PC-3 (cell line): ENCODE data around the gene SCRT2. TPM values are rescaled to one million over a fixed set of nuclear protein-coding genes. Genes with fewer than 3 reads are reported as not detected.

ENCODE experiments used
- ATAC-seq: fragments of 200-7000 bp; cut with Tn5 transposase; 2 replicates; pipeline ENCODE4 v1.9.1; 2020; ENCODE audit warnings: mild to moderate bottlenecking, moderate library complexity
- BruUV-seq: library from RNA; stranded (reverse); fragments of 400-500 nt; replicated peaks from 2 replicates; lab custom pipeline; 2021; lab: Mats Ljungman, UMichigan
- CTCF ChIA-PET: fragments of 300-600 bp; sonication (Branson Sonifier 250); formaldehyde crosslinking; loops from one replicate; lab custom pipeline; 2022; ENCODE audit warnings: antibody characterized with exemption; lab: Charles Lee
- POLR2A ChIA-PET: fragments of 300-600 bp; sonication (Branson Sonifier 250); formaldehyde crosslinking; loops from one replicate; lab custom pipeline; 2022; ENCODE audit warnings: antibody characterized with exemption; ENCODE audit not compliant: unreplicated experiment; lab: Charles Lee
- DNase-seq: peaks from one replicate; pipeline ENCODE4 v3.0.0-alpha.2; 2015
- H2AFZ ChIP-seq: fragments of 300-600 bp; sonication (generic); 2 replicates; pipeline ENCODE4 v1.6.0; 2016; ENCODE audit warnings: antibody characterized with exemption, low read length
- H3F3A ChIP-seq: fragments of 300-600 bp; sonication (generic); one replicate; pipeline ENCODE4 v1.6.0; 2017; ENCODE audit warnings: antibody characterized with exemption, low read length, control low read depth, mild to moderate bottlenecking; ENCODE audit not compliant: unreplicated experiment
- H3K27ac ChIP-seq: fragments of 300-600 bp; sonication (generic); 2 replicates; pipeline ENCODE4 v1.5.1; 2016; ENCODE audit warnings: mild to moderate bottlenecking, low read length
- H3K27me3 ChIP-seq: fragments of 300-600 bp; sonication (generic); 2 replicates; pipeline ENCODE4 v1.6.1; 2016; ENCODE audit warnings: low read length, mixed read lengths
- H3K36me3 ChIP-seq: fragments of 300-600 bp; sonication (generic); 2 replicates; pipeline ENCODE4 v1.6.1; 2016; ENCODE audit warnings: low read depth, mixed run types, low read length, mixed read lengths
- H3K4me1 ChIP-seq: fragments of 300-600 bp; sonication (generic); 2 replicates; pipeline ENCODE4 v1.5.1; 2016; ENCODE audit warnings: low read length; ENCODE audit not compliant: insufficient read depth
- H3K4me2 ChIP-seq: fragments of 300-600 bp; sonication (generic); 2 replicates; pipeline ENCODE4 v1.6.0; 2016; ENCODE audit warnings: low read length
- H3K4me3 ChIP-seq: fragments of 300-600 bp; sonication (generic); 2 replicates; pipeline ENCODE4 v1.5.1; 2016; ENCODE audit warnings: mild to moderate bottlenecking, low read length, mixed read lengths
- H3K79me2 ChIP-seq: fragments of 300-600 bp; sonication (generic); 2 replicates; pipeline ENCODE4 v1.6.1; 2017; ENCODE audit warnings: low read length, mixed read lengths
- H3K9ac ChIP-seq: fragments of 300-600 bp; sonication (generic); 2 replicates; pipeline ENCODE4 v1.6.0; 2016; ENCODE audit warnings: mild to moderate bottlenecking, low read length
- H3K9me2 ChIP-seq: fragments of 300-600 bp; sonication (generic); replicated peaks from 2 replicates; pipeline ENCODE4 v1.6.1; 2016; ENCODE audit warnings: mixed run types, low read length, mixed read lengths
- H3K9me3 ChIP-seq: fragments of 300-600 bp; sonication (generic); 2 replicates; pipeline ENCODE4 v1.6.1; 2016; ENCODE audit warnings: low read length, mixed read lengths
- H4K20me1 ChIP-seq: fragments of 300-600 bp; sonication (generic); 2 replicates; pipeline ENCODE4 v1.6.1; 2016; ENCODE audit warnings: low read length, mixed read lengths
- CTCF ChIP-seq: fragments of 300-600 bp; sonication (generic); conservative IDR thresholded peaks from 2 replicates; pipeline ENCODE4 v1.5.1; 2017; ENCODE audit warnings: antibody characterized with exemption, low read depth, mild to moderate bottlenecking, low read length
- EZH2 ChIP-seq: fragments of 300-600 bp; sonication (generic); IDR thresholded peaks from one replicate; pipeline ENCODE4 v1.6.1; 2017; ENCODE audit warnings: antibody characterized with exemption, mild to moderate bottlenecking, low read length; ENCODE audit not compliant: unreplicated experiment
- EZH2phosphoT487 ChIP-seq: fragments of 300-600 bp; sonication (generic); IDR thresholded peaks from 2 replicates; pipeline ENCODE4 v1.6.1; 2018; ENCODE audit warnings: mild to moderate bottlenecking, antibody characterized with exemption, low read length, borderline replicate concordance
- intact Hi-C: fragments of 100-400 bp; cut with micrococcal nuclease; formaldehyde crosslinking; loops from 2 replicates; pipeline ENCODE4 v1.9.0; 2023
- total RNA-seq: library from RNA; depleted of rRNA; stranded (reverse); fragments of >200 nt; gene quantifications from 2 replicates; pipeline ENCODE4 v1.2.3, GENCODE V29; 2014

SCRT2 gene
- total RNA-seq, 1 experiment from 2014 or later, result not detected

DNA sequence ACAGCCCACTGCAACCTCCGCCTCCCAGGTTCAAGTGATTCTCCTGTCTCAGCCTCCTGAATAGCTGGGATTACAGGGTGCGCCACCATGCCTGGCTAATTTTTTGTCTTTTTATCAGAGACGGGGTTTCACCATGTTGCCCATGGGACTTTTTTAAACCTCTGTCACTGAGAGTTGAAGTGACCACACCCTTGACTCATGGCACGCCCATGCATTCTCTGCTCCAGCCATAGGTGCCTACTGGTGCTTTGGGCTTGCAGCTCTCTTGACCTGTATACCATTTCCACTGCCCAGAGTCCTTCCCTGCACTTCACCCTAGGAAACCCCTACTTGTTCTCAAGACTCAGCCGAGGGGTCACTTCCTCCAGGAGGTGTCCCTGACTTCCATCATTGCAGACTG is 2.4 kb upstream of the SCRT2 start:
- intact Hi-C loops, result no loop called here
- H3F3A ChIP-seq, result no peaks in the 10 kb centered on the region
- BruUV-seq, result no TSS peak
- peaks cover 85% of the 10 kb centered on the region for H3K27me3 ChIP-seq
- no peaks in the 10 kb centered on the region for H3K36me3 ChIP-seq
- ATAC-seq (no peak), DNase-seq (no peak)
- no peak overlapping the region for H3K4me2 ChIP-seq
- H3K79me2 ChIP-seq, result no peaks in the 10 kb centered on the region
- CTCF ChIA-PET, result interaction anchor here (0.6 to 0.7 kb wide), 2 partner anchors 10 to 428 kb away, joined by 3 to 4 read pairs; no protein-coding TSS in a partner anchor
- H4K20me1 ChIP-seq, result peaks cover 4% of the 10 kb centered on the region; the same call in 1 of the 2 replicates
- TF ChIP-seq CTCF (no peak), EZH2phosphoT487 (no peak), EZH2 (no peak)
- no peak overlapping the region for H3K9ac ChIP-seq
- no peak overlapping the region for H3K4me3 ChIP-seq
- no peaks in the 10 kb centered on the region for H3K9me3 ChIP-seq
- H3K9me2 ChIP-seq, result no peaks in the 10 kb centered on the region
- H2AFZ ChIP-seq, result no peak overlapping the region
- H3K4me1 ChIP-seq, result peaks cover 5% of the 10 kb centered on the region
- POLR2A ChIA-PET, result no interaction called here
- no peak overlapping the region for H3K27ac ChIP-seq

DNA sequence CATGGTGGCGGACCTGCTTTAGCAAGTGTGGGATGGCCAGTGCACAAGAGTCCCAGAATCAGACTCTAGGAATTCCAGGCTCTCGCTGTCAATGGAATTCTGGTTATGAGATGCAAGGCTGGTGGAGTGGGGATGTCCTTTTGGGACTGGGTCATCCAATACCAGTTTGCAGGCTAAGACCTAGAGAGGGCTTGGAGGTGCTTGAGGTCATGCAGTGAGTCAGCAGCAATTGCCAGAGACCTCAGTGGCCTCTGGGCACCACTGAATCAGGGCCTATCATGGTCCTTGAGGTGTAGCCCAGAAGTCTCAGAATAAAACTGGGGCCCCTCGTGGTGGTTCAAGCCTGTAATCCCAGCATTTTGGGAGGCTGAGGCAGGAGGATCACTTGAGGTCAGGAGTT is 1.4 kb upstream of the SCRT2 start:
- Histone ChIP-seq H3K4me3 (no peak overlapping the region), H3K4me1 (peaks cover 5% of the 10 kb centered on the region), H3F3A (no peaks in the 10 kb centered on the region), H3K79me2 (no peaks in the 10 kb centered on the region), H4K20me1 (peaks cover 4% of the 10 kb centered on the region; the same call in 1 of the 2 replicates), H3K9me3 (no peaks in the 10 kb centered on the region), H3K9ac (no peak overlapping the region), H3K27me3 (peaks cover 83% of the 10 kb centered on the region), H3K9me2 (no peaks in the 10 kb centered on the region), H3K36me3 (no peaks in the 10 kb centered on the region), H3K4me2 (no peak overlapping the region), H2AFZ (no peak overlapping the region), H3K27ac (no peak overlapping the region)
- ChIA-PET CTCF (no interaction called here), POLR2A (no interaction called here)
- DNase-seq, result no peak
- no peak for ATAC-seq
- no peak for TF ChIP-seq EZH2
- TF ChIP-seq EZH2phosphoT487, result no peak
- TF ChIP-seq CTCF, result no peak
- BruUV-seq, result no TSS peak
- intact Hi-C loops, result no loop called here

- Histone ChIP-seq H2AFZ (no peak overlapping the region), H3K4me2 (no peak overlapping the region), H3K27me3 (peaks cover 83% of the 10 kb centered on the region), H3K9me2 (no peaks in the 10 kb centered on the region), H3K4me1 (peaks cover 5% of the 10 kb centered on the region), H3K79me2 (no peaks in the 10 kb centered on the region), H3K9ac (no peak overlapping the region), H3K9me3 (no peaks in the 10 kb centered on the region), H3K36me3 (no peaks in the 10 kb centered on the region), H3F3A (no peaks in the 10 kb centered on the region), H3K27ac (no peak overlapping the region), H4K20me1 (peaks cover 4% of the 10 kb centered on the region; the same call in 1 of the 2 replicates), H3K4me3 (no peak overlapping the region)
- BruUV-seq, result no TSS peak
- no peak for ATAC-seq
- POLR2A ChIA-PET, result no interaction called here
- DNase-seq, result no peak
- CTCF ChIA-PET, result no interaction called here
- TF ChIP-seq EZH2 (no peak), CTCF (no peak), EZH2phosphoT487 (no peak)
- intact Hi-C loops, result no loop called here
These were observed 824 bp upstream of the SCRT2 start for GRCh38 chr20:676315-676937.
